Stimulated activated CD4-positive, alpha-beta T cell treated with anti-CD3 and anti-CD28 coated beads, Interleukin-4, amount 100 ng/mL, for 1 hour (primary cell): ENCODE results near the gene DRAM1.

ENCODE experiments used
- DNase-seq: peaks from one replicate; pipeline ENCODE4 v3.0.0-alpha.2; 2020

Gene DRAM1

GRCh38 chr12:101942250-101942605 lies 64.8 kb downstream of the DRAM1 start:
- DNase-seq = no peak

- no peak for DNase-seq
Measured at GRCh38 chr12:101945369-101946232, 68.2 kb downstream of the DRAM1 start.

GRCh38 chr12:101946233-101946611 lies 68.8 kb downstream of the DRAM1 start:
- no peak for DNase-seq

GRCh38 chr12:101947316-101947715 lies 69.9 kb downstream of the DRAM1 start:
- no peak for DNase-seq

GRCh38 chr12:101948365-101948764 lies 71.0 kb downstream of the DRAM1 start:
- DNase-seq = no peak

- no peak for DNase-seq
Measured at GRCh38 chr12:101951002-101951670, 73.8 kb downstream of the DRAM1 start.

GRCh38 chr12:101954113-101954512 lies 76.7 kb downstream of the DRAM1 start:
- no peak for DNase-seq

GRCh38 chr12:101954676-101955075 lies 77.3 kb downstream of the DRAM1 start:
- DNase-seq = no peak

GRCh38 chr12:101957252-101957959 lies 80.0 kb downstream of the DRAM1 start:
- DNase-seq = no peak

- DNase-seq = no peak
Measured at GRCh38 chr12:101959607-101960006, 82.2 kb downstream of the DRAM1 start.

- DNase-seq = no peak
Measured at GRCh38 chr12:101962486-101962885, 85.1 kb downstream of the DRAM1 start.

GRCh38 chr12:101963697-101964096 lies 86.3 kb downstream of the DRAM1 start:
- no peak for DNase-seq

- DNase-seq = no peak
Measured at GRCh38 chr12:101966496-101966895, 89.1 kb downstream of the DRAM1 start.

- DNase-seq = no peak
Measured at GRCh38 chr12:101967506-101967905, 90.1 kb downstream of the DRAM1 start.

GRCh38 chr12:101968770-101969169 lies 91.4 kb downstream of the DRAM1 start:
- no peak for DNase-seq
